IMR-90 (cell line): ENCODE results near the gene LEKR1. TPM values are rescaled to one million over a fixed set of nuclear protein-coding genes. Genes with fewer than 3 reads are reported as not detected.

Experiments used
- ATAC-seq: fragments of 200-7000 bp; cut with Tn5 transposase; 2 replicates; pipeline ENCODE4 v1.9.1; 2020; ENCODE audit warnings: low read depth, mild to moderate bottlenecking, moderate library complexity
- BruUV-seq: library from RNA; stranded (reverse); fragments of 400-500 nt; replicated peaks from 2 replicates; lab custom pipeline; 2021; lab: Mats Ljungman, UMichigan
- CTCF ChIA-PET: fragments of 300-600 bp; formaldehyde crosslinking; extraction: SDS; loops from one replicate; lab custom pipeline; 2021; ENCODE audit warnings: antibody characterized with exemption; lab: Yijun Ruan, JAX
- POLR2A ChIA-PET: fragments of 300-600 bp; sonication (Branson Sonifier 250); formaldehyde crosslinking; loops from one replicate; lab custom pipeline; 2022; ENCODE audit warnings: antibody characterized with exemption; ENCODE audit not compliant: unreplicated experiment; lab: Charles Lee
- DNase-seq: peaks from one replicate; pipeline ENCODE4 v3.0.0; 2013
- H2AFZ ChIP-seq: replicated peaks from 2 replicates; pipeline ENCODE3; 2013; ENCODE audit warnings: low read length, mild to moderate bottlenecking; ENCODE audit not compliant: poor library complexity
- H2AK5ac ChIP-seq: 2 replicates; pipeline ENCODE4 v1.6.1; 2013; ENCODE audit warnings: low read depth, low read length, inconsistent platforms
- H2AK9ac ChIP-seq: replicated peaks from 2 replicates; pipeline ENCODE3; 2013; ENCODE audit warnings: mild to moderate bottlenecking, low read depth, low read length, moderate library complexity; ENCODE audit not compliant: poor library complexity
- H2BK120ac ChIP-seq: 2 replicates; pipeline ENCODE4 v1.6.1; 2013; ENCODE audit warnings: low read depth, low read length, inconsistent platforms
- H2BK15ac ChIP-seq: 3 replicates; pipeline ENCODE4 v1.6.1; 2013; ENCODE audit warnings: low read depth, low read length, inconsistent platforms
- H2BK20ac ChIP-seq: 2 replicates; pipeline ENCODE4 v1.6.1; 2013; ENCODE audit warnings: low read depth, mild to moderate bottlenecking, inconsistent platforms, low read length, moderate library complexity
- H2BK5ac ChIP-seq: 2 replicates; pipeline ENCODE4 v1.6.1; 2013; ENCODE audit warnings: mild to moderate bottlenecking, low read depth, low read length, inconsistent platforms; ENCODE audit not compliant: poor library complexity, severe bottlenecking
- H3K14ac ChIP-seq: replicated peaks from 2 replicates; pipeline ENCODE4 v1.6.1; 2013; ENCODE audit warnings: low read depth, low read length, inconsistent platforms
- H3K18ac ChIP-seq: 2 replicates; pipeline ENCODE4 v1.6.1; 2013; ENCODE audit warnings: low read depth, low read length, control low read depth
- H3K23ac ChIP-seq: 2 replicates; pipeline ENCODE4 v1.6.1; 2013; ENCODE audit warnings: low read depth, low read length, inconsistent platforms
- H3K27ac ChIP-seq: 2 replicates; pipeline ENCODE4 v1.5.1; 2013; ENCODE audit warnings: mild to moderate bottlenecking, control low read depth, low read length; ENCODE audit not compliant: insufficient read depth
- H3K27me3 ChIP-seq: 2 replicates; pipeline ENCODE4 v1.6.1; 2013; ENCODE audit warnings: low read length; ENCODE audit not compliant: control insufficient read depth, insufficient read depth
- H3K36me3 ChIP-seq: 2 replicates; pipeline ENCODE4 v1.6.1; 2013; ENCODE audit warnings: low read length, mixed read lengths; ENCODE audit not compliant: control insufficient read depth, insufficient read depth
- H3K4ac ChIP-seq: 2 replicates; pipeline ENCODE4 v1.6.1; 2013; ENCODE audit warnings: low read depth, low read length, inconsistent platforms
- H3K4me1 ChIP-seq: 2 replicates; pipeline ENCODE4 v1.6.1; 2013; ENCODE audit warnings: low read length, mixed read lengths; ENCODE audit not compliant: control insufficient read depth, insufficient read depth
- H3K4me2 ChIP-seq: 2 replicates; pipeline ENCODE4 v1.6.1; 2013; ENCODE audit warnings: low read depth, mild to moderate bottlenecking, control low read depth, low read length, moderate library complexity
- H3K4me3 ChIP-seq: 2 replicates; pipeline ENCODE4 v1.5.1; 2013; ENCODE audit warnings: low read depth, mild to moderate bottlenecking, control low read depth, low read length, moderate library complexity; ENCODE audit not compliant: insufficient read depth
- H3K56ac ChIP-seq: 2 replicates; pipeline ENCODE4 v1.6.1; 2013; ENCODE audit warnings: low read length, inconsistent platforms; ENCODE audit not compliant: insufficient read depth; ENCODE audit errors: extremely low read depth
- H3K79me1 ChIP-seq, 2 experiments: 2 replicates each; pipeline ENCODE4 v1.6.1; 2013; ENCODE audit warnings: low read length in 2 of 2, inconsistent platforms in 1 of 2, low read depth in 1 of 2
- H3K9ac ChIP-seq: 2 replicates; pipeline ENCODE4 v1.6.1; 2013; ENCODE audit warnings: low read depth, low read length, control low read depth
- H3K9me1 ChIP-seq: 2 replicates; pipeline ENCODE4 v1.6.1; 2013; ENCODE audit warnings: low read length, inconsistent platforms; ENCODE audit not compliant: insufficient read depth
- H3K9me3 ChIP-seq: 2 replicates; pipeline ENCODE4 v1.6.1; 2013; ENCODE audit warnings: low read length; ENCODE audit not compliant: control insufficient read depth, insufficient read depth
- H4K20me1 ChIP-seq: 2 replicates; pipeline ENCODE4 v1.6.1; 2013; ENCODE audit warnings: low read length, inconsistent platforms; ENCODE audit not compliant: insufficient read depth
- H4K5ac ChIP-seq: 2 replicates; pipeline ENCODE4 v1.6.1; 2013; ENCODE audit warnings: mild to moderate bottlenecking, low read depth, low read length, control low read depth
- H4K8ac ChIP-seq, 2 experiments: 2 replicates each; pipeline ENCODE4 v1.6.1; 2013; ENCODE audit warnings: low read depth in 2 of 2, low read length in 2 of 2, control low read depth in 1 of 2, inconsistent platforms in 1 of 2
- H4K91ac ChIP-seq: 2 replicates; pipeline ENCODE4 v1.6.1; 2013; ENCODE audit warnings: low read depth, low read length, inconsistent platforms; ENCODE audit not compliant: insufficient read depth
- CEBPB ChIP-seq: IDR thresholded peaks from 2 replicates; pipeline ENCODE4 v1.6.1; 2012; ENCODE audit warnings: low read depth, low read length, improper control_type of control experiment
- CHD1 ChIP-seq: IDR thresholded peaks from 2 replicates; pipeline ENCODE4 v1.6.1; 2012; ENCODE audit warnings: low read depth, low read length, improper control_type of control experiment
- MAFK ChIP-seq: IDR thresholded peaks from 2 replicates; pipeline ENCODE4 v1.6.1; 2012; ENCODE audit warnings: low read depth, low read length, improper control_type of control experiment
- MAZ ChIP-seq: IDR thresholded peaks from 2 replicates; pipeline ENCODE4 v1.6.1; 2012; ENCODE audit warnings: low read depth, mild to moderate bottlenecking, low read length, improper control_type of control experiment, moderate library complexity, borderline replicate concordance
- MXI1 ChIP-seq: IDR thresholded peaks from 2 replicates; pipeline ENCODE4 v1.6.1; 2012; ENCODE audit warnings: low read depth, mild to moderate bottlenecking, low read length, moderate library complexity, borderline replicate concordance
- NFE2L2 ChIP-seq: fragments of 150-350 bp; IDR thresholded peaks from 2 replicates; pipeline ENCODE4 v1.6.1; 2016; ENCODE audit warnings: low read depth, mild to moderate bottlenecking, low read length
- POLR2A ChIP-seq: IDR thresholded peaks from 2 replicates; pipeline ENCODE4 v1.6.1; 2012; ENCODE audit warnings: mild to moderate bottlenecking, low read depth, low read length
- RCOR1 ChIP-seq: IDR thresholded peaks from 2 replicates; pipeline ENCODE4 v1.6.1; 2012; ENCODE audit warnings: mild to moderate bottlenecking, low read length, improper control_type of control experiment; ENCODE audit not compliant: insufficient replicate concordance
- SMC3 ChIP-seq: fragments of 150-350 bp; IDR thresholded peaks from 2 replicates; pipeline ENCODE4 v1.6.1; 2016; ENCODE audit warnings: low read depth, mild to moderate bottlenecking, antibody characterized with exemption, low read length, moderate library complexity
- WGBS, 2 experiments: methylation state at CpG; one replicate each; pipeline versions ENCODE4 v1.1.5 to v1.1.7; 2013; ENCODE audit warnings: missing lambda C conversion rate in 2 of 2; ENCODE audit not compliant: insufficient read length in 1 of 2; ENCODE audit errors: extremely low coverage in 2 of 2; 5-methylcytosine and 5-hydroxymethylcytosine counted together
- dilution Hi-C: fragments of 300-500 bp; cut with HindIII; formaldehyde crosslinking; loops from one replicate; pipeline ENCODE4 v1.14.3; 2018; ENCODE audit warnings: low sequenced_read_pairs; ENCODE audit not compliant: unreplicated experiment
- in situ Hi-C: fragments of 300-500 bp; cut with MboI; formaldehyde crosslinking; loops from 3 replicates; pipeline ENCODE4 v1.14.3; 2019; ENCODE audit warnings: low sequenced_read_pairs, inconsistent platforms, mixed read lengths
- intact Hi-C: fragments of 100-400 bp; cut with micrococcal nuclease; formaldehyde crosslinking; loops from 2 replicates; pipeline ENCODE4 v1.10.0; 2022
- polyA plus RNA-seq, 3 experiments: library from polyadenylated mRNA; depleted of rRNA; stranded (reverse); fragments of >200 nt; gene quantifications; 2 replicates each; pipeline ENCODE4 v1.2.3, GENCODE V29; 2012; ENCODE audit warnings: low replicate concordance in 1 of 3
- total RNA-seq: library from RNA; depleted of rRNA; stranded (reverse); fragments of >200 nt; gene quantifications from 2 replicates; pipeline ENCODE4 v1.2.3, GENCODE V29; 2012
- TF ChIP-seq, protein P1 (sequence below): fragments of 150-350 bp; IDR thresholded peaks from 2 replicates; pipeline ENCODE4 v1.6.1; 2016; ENCODE audit warnings: low read depth, mild to moderate bottlenecking, low read length, moderate library complexity, borderline replicate concordance
- TF ChIP-seq, protein P2 (sequence below): fragments of 150-350 bp; IDR thresholded peaks from 2 replicates; pipeline ENCODE4 v1.6.1; 2017; ENCODE audit warnings: mild to moderate bottlenecking, antibody characterized with exemption, low read length, low read depth
- TF ChIP-seq, protein P3 (sequence below): conservative IDR thresholded peaks from 2 replicates; pipeline ENCODE4 v1.5.1; 2012; ENCODE audit warnings: mild to moderate bottlenecking, low read depth, low read length, improper control_type of control experiment

LEKR1 gene
- total and polyA plus RNA-seq, 2 of the 4 experiments (the other 2 are of a cell fraction): 0.19 to 0.36 TPM

DNA sequence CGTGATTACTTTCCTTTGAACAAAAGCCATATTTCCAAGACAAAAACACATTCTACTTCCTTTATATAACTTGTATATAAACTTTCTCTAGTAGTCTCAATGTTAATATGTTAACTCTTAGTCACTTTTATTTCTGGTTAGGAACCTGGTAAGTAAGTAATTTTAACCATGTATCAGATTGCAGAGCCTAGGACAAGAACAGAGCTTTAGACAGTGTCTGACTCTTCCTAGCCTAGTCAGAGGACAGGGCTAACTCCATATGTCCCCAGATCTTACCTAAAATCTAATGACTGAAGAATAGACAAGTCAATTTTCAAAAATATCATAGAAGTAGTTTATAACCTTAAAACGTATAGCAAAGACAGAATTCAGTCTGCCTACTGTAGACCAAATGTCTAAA, 8.3 kb downstream of the LEKR1 start:
- Histone ChIP-seq H2AK9ac (no peak overlapping the region), H2AFZ (no peak overlapping the region), H2BK120ac (no peak overlapping the region), H3K23ac (no peak overlapping the region), H3K27ac (no peak overlapping the region), H2AK5ac (no peak overlapping the region), H2BK5ac (no peak overlapping the region), H3K9ac (no peak overlapping the region), H3K56ac (no peak overlapping the region), H3K4me3 (no peak overlapping the region), H3K4me1 (peaks cover 3% of the 10 kb centered on the region; the same call in 1 of the 2 replicates), H3K79me1 (no peaks in the 10 kb centered on the region), H3K4ac (no peak overlapping the region), H4K5ac (no peak overlapping the region), H3K14ac (no peak overlapping the region), H3K18ac (no peak overlapping the region), H4K8ac (no peak overlapping the region; a peak in 1 of 4 replicates), H3K9me3 (no peaks in the 10 kb centered on the region), H3K4me2 (no peak overlapping the region), H3K36me3 (no peaks in the 10 kb centered on the region), H3K27me3 (no peaks in the 10 kb centered on the region), H2BK20ac (no peak overlapping the region), H3K9me1 (no peaks in the 10 kb centered on the region), H2BK15ac (no peak overlapping the region), H4K91ac (no peak overlapping the region), H4K20me1 (no peaks in the 10 kb centered on the region)
- POLR2A ChIA-PET: no interaction called here
- CTCF ChIA-PET: no interaction called here
- no peak for ATAC-seq
- DNase-seq: no peak
- dilution Hi-C loops (no loop called here), in situ Hi-C loops (loop anchor here (25.0 kb wide), 1 partner anchor 297 kb away; no protein-coding TSS in a partner anchor), intact Hi-C loops (no loop called here)
- BruUV-seq: no TSS peak
- 100% methylated on average over 1 of the region's 2 CpGs; no CpG with 5 or more reads in 1 of the 2 experiments for WGBS, 2 experiments
- TF ChIP-seq, protein P1, sequence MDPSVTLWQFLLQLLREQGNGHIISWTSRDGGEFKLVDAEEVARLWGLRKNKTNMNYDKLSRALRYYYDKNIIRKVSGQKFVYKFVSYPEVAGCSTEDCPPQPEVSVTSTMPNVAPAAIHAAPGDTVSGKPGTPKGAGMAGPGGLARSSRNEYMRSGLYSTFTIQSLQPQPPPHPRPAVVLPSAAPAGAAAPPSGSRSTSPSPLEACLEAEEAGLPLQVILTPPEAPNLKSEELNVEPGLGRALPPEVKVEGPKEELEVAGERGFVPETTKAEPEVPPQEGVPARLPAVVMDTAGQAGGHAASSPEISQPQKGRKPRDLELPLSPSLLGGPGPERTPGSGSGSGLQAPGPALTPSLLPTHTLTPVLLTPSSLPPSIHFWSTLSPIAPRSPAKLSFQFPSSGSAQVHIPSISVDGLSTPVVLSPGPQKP: no peak
- TF ChIP-seq SMC3 (no peak), RCOR1 (no peak), MAFK (no peak), NFE2L2 (no peak), CEBPB (no peak), POLR2A (no peak), MAZ (no peak), MXI1 (no peak), CHD1 (no peak)
- TF ChIP-seq, protein P2, sequence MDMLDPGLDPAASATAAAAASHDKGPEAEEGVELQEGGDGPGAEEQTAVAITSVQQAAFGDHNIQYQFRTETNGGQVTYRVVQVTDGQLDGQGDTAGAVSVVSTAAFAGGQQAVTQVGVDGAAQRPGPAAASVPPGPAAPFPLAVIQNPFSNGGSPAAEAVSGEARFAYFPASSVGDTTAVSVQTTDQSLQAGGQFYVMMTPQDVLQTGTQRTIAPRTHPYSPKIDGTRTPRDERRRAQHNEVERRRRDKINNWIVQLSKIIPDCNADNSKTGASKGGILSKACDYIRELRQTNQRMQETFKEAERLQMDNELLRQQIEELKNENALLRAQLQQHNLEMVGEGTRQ: no peak
- TF ChIP-seq, protein P3, sequence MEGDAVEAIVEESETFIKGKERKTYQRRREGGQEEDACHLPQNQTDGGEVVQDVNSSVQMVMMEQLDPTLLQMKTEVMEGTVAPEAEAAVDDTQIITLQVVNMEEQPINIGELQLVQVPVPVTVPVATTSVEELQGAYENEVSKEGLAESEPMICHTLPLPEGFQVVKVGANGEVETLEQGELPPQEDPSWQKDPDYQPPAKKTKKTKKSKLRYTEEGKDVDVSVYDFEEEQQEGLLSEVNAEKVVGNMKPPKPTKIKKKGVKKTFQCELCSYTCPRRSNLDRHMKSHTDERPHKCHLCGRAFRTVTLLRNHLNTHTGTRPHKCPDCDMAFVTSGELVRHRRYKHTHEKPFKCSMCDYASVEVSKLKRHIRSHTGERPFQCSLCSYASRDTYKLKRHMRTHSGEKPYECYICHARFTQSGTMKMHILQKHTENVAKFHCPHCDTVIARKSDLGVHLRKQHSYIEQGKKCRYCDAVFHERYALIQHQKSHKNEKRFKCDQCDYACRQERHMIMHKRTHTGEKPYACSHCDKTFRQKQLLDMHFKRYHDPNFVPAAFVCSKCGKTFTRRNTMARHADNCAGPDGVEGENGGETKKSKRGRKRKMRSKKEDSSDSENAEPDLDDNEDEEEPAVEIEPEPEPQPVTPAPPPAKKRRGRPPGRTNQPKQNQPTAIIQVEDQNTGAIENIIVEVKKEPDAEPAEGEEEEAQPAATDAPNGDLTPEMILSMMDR: no peak
